Esophagus muscularis mucosa (tissue), 4 donors: ENCODE measurements around the gene BHLHE41. TPM values are rescaled to one million over a fixed set of nuclear protein-coding genes. Genes with fewer than 3 reads are reported as not detected.

Experiments
- DNase-seq: peaks from one replicate; pipeline ENCODE4 v3.0.0-alpha.2; 2017; ENCODE audit errors: extremely low spot score
- H3K27ac ChIP-seq, 4 donors: fragments of 200-600 bp; sonication (generic); replicated peaks in 1 of 4; 1 replicate in 3 of 4; 2 replicates in 1 of 4; pipeline ENCODE4 v1.5.1; 2016 to 2019; ENCODE audit warnings: mild to moderate bottlenecking in 1 of 4
- H3K27me3 ChIP-seq, 4 donors: fragments of 200-600 bp; sonication (generic); one replicate each; pipeline versions ENCODE4 v1.5.1 to v1.6.0; 2016 to 2019
- H3K36me3 ChIP-seq, 4 donors: fragments of 200-600 bp; sonication (generic); one replicate each; pipeline ENCODE4 v1.5.1; 2016 to 2019
- H3K4me1 ChIP-seq, 4 donors: fragments of 200-600 bp; sonication (generic); one replicate each; pipeline ENCODE4 v1.5.1; 2016 to 2019
- H3K4me3 ChIP-seq, 4 donors: fragments of 200-600 bp; sonication (generic); 1 replicate in 2 of 4; 2 replicates in 2 of 4; pipeline ENCODE4 v1.5.1; 2016 to 2019; ENCODE audit warnings: mild to moderate bottlenecking in 4 of 4, moderate library complexity in 1 of 4
- H3K9me3 ChIP-seq, 4 donors: fragments of 200-600 bp; sonication (generic); 1 replicate in 3 of 4; 2 replicates in 1 of 4; pipeline ENCODE4 v1.5.1; 2016 to 2019
- CTCF ChIP-seq, 3 experiments: fragments of 200-600 bp in 2 of 3; fragments of 450-650 bp in 1 of 3; sonication (generic) in 2 of 3; IDR thresholded peaks; one replicate each; pipeline ENCODE4 v1.5.1; 2017 to 2019; ENCODE audit warnings: antibody characterized with exemption in 3 of 3, mild to moderate bottlenecking in 2 of 3, moderate library complexity in 1 of 3
- EP300 ChIP-seq: sonication (generic); formaldehyde crosslinking; IDR thresholded peaks from one replicate; pipeline ENCODE4 v1.6.1; 2017; ENCODE audit warnings: antibody characterized with exemption
- POLR2A ChIP-seq: fragments of 450-650 bp; IDR thresholded peaks from one replicate; pipeline ENCODE4 v1.6.1; 2017; ENCODE audit warnings: antibody characterized with exemption, moderate library complexity, mild to moderate bottlenecking, low read depth
- POLR2AphosphoS5 ChIP-seq, 2 donors: sonication (generic); formaldehyde crosslinking; IDR thresholded peaks; one replicate each; pipeline ENCODE4 v1.6.1; 2017; ENCODE audit warnings: antibody characterized with exemption in 2 of 2
- WGBS: methylation state at CpG from one replicate; pipeline ENCODE4 v1.1.5; 2018; 5-methylcytosine and 5-hydroxymethylcytosine counted together
- intact Hi-C: fragments of 100-400 bp; cut with DNase I; formaldehyde crosslinking; loops from one replicate; pipeline ENCODE4 v1.15.1; 2023
- total RNA-seq, 4 donors: library from RNA; depleted of rRNA; stranded (reverse); fragments of >200 nt; gene quantifications; one replicate each; pipeline versions ENCODE4 v1.1.0 to v1.2.1, GENCODE V29; 2016

BHLHE41 gene
- total RNA-seq, 4 donors from 2014 or later: 6.3 to 20.0 (median 14.8) TPM

- H3K27ac ChIP-seq: no peak overlapping the region
- H3K36me3 ChIP-seq: no peaks in the 10 kb centered on the region
- H3K4me3 ChIP-seq: no peak overlapping the region
- no peaks in the 10 kb centered on the region for H3K27me3 ChIP-seq
- peaks cover 0 to 7% (median 2%) of the 10 kb centered on the region in 4 donors for H3K4me1 ChIP-seq
- 89% methylated on average over 8 of the region's 8 CpGs for WGBS
- intact Hi-C loops: loop anchor here (10.0 kb wide), 1 partner anchor 334 kb away; no protein-coding TSS in a partner anchor
- TF ChIP-seq CTCF (IDR thresholded peaks at IDR 0.05) (no peak), POLR2AphosphoS5 (IDR thresholded peaks at IDR 0.05) (no peak), EP300 (no peak), POLR2A (no peak)
- no peak for DNase-seq
- no peaks in the 10 kb centered on the region for H3K9me3 ChIP-seq
Observed at GRCh38 chr12:26100666-26101349, 24.0 kb downstream of the BHLHE41 start.

GRCh38 chr12:26097046-26097878 is 27.6 kb downstream of the BHLHE41 start:
- Histone ChIP-seq H3K36me3 (no peaks in the 10 kb centered on the region), H3K27ac (no peak overlapping the region), H3K9me3 (no peaks in the 10 kb centered on the region), H3K27me3 (no peaks in the 10 kb centered on the region), H3K4me3 (no peak overlapping the region), H3K4me1 (peaks cover 0 to 7% (median 2%) of the 10 kb centered on the region in 4 donors)
- WGBS: 15% methylated on average over 6 of the region's 6 CpGs
- DNase-seq: no peak
- TF ChIP-seq POLR2A: no peak
- no peak for TF ChIP-seq EP300
- peak; percentile 91 to 93 (median 91) for TF ChIP-seq CTCF (IDR thresholded peaks at IDR 0.05)
- peak in 1 of 2 donors; percentile 31 for TF ChIP-seq POLR2AphosphoS5 (IDR thresholded peaks at IDR 0.05)
- intact Hi-C loops: loop anchor here (5.0 to 10.0 kb wide), 2 partner anchors 555 to 608 kb away; no protein-coding TSS in a partner anchor

GRCh38 chr12:26096036-26096435 is 28.8 kb downstream of the BHLHE41 start:
- Histone ChIP-seq H3K36me3 (no peaks in the 10 kb centered on the region), H3K27me3 (no peaks in the 10 kb centered on the region), H3K9me3 (no peaks in the 10 kb centered on the region), H3K4me3 (no peak overlapping the region), H3K4me1 (peaks cover 0 to 7% (median 2%) of the 10 kb centered on the region in 4 donors), H3K27ac (no peak overlapping the region)
- WGBS: 96% methylated on average over 2 of the region's 2 CpGs
- no peak for DNase-seq
- no peak for TF ChIP-seq POLR2AphosphoS5 (IDR thresholded peaks at IDR 0.05)
- no peak for TF ChIP-seq POLR2A
- TF ChIP-seq EP300: no peak
- TF ChIP-seq CTCF (IDR thresholded peaks at IDR 0.05): no peak
- intact Hi-C loops: loop anchor here (5.0 to 10.0 kb wide), 2 partner anchors 556 to 609 kb away; no protein-coding TSS in a partner anchor

GRCh38 chr12:26095186-26095585 is 29.7 kb downstream of the BHLHE41 start:
- TF ChIP-seq POLR2AphosphoS5 (IDR thresholded peaks at IDR 0.05): no peak
- TF ChIP-seq CTCF (IDR thresholded peaks at IDR 0.05): no peak
- no peak for TF ChIP-seq EP300
- no peak for TF ChIP-seq POLR2A
- no peak overlapping the region for H3K4me3 ChIP-seq
- no peaks in the 10 kb centered on the region for H3K9me3 ChIP-seq
- H3K27me3 ChIP-seq: no peaks in the 10 kb centered on the region
- H3K4me1 ChIP-seq: peaks cover 0 to 7% (median 2%) of the 10 kb centered on the region in 4 donors
- H3K36me3 ChIP-seq: no peaks in the 10 kb centered on the region
- DNase-seq: no peak
- intact Hi-C loops: loop anchor here (5.0 to 10.0 kb wide), 2 partner anchors 557 to 610 kb away; no protein-coding TSS in a partner anchor
- no peak overlapping the region for H3K27ac ChIP-seq
- WGBS: 100% methylated on average over 2 of the region's 2 CpGs
